ENCODE results near the gene MRPL41.
"Not testable (repeated sequence)": the region's sequence is repeated elsewhere in the genome, so short reads cannot be mapped to it uniquely, and the experiment has no call there.

Gene MRPL41

GRCh38 chr9:137522746-137523455 is 28.8 kb upstream of the MRPL41 start:
- DNase-seq = no peak

DNA sequence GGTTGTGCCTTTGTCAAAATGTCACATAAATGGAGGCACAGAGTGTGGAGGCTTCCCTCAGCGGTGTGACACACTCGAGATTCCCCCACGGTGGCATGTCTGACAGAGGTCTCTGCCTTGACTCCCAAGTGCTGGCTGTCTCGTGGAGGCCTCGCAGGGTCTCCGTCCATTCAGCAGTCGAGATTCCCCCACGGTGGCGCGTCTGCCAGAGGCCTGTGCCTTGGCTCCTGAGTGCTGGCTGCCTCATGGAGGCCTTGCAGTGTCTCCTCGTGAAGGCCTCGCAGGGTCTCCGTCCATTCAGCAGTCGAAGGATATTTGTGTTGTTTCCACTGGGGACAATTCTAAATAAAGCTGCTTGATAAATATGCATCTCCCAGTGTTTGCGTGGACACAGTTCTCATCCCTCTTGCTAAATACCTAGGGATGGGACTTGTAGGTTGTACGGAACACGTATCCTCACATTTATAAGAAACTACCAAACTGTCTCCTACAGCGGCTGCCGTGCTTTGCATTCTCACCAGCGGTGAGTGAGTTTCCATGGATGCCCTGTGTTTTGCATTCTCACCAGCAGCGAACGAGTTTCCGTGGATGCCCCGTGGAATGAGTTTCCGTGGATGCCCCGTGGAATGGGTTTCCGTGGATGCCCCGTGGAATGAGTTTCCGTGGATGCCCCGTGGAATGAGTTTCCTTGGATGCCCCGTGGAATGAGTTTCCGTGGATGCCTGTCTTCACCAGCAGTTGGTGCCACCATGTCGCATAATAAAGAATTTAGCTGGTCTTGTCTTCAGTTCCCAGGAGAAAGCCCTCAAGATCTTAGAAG is 27.3 kb upstream of the MRPL41 start:
- DNase-seq = no peak

DNA sequence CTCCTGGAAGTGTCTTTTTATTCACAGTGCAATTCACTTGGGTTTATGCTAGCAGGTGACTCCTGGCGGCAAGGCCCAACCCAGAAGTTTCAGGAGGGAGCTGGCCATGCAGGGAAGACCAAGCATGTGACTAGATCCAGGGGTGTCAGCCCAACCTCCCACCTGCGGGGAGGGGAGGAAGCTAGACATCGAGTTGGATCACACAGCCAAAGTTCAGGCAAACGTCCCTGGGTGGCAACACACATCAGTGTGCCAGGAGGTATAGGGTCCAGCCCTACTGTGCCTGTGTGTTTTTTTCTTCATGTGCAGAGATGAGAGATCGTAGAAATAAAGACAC is 26.7 kb upstream of the MRPL41 start:
- DNase-seq = no peak

- no peak for DNase-seq
These were observed 21.3 kb upstream of the MRPL41 start for GRCh38 chr9:137530331-137530730.

GRCh38 chr9:137531099-137531765 is 20.4 kb upstream of the MRPL41 start:
- no peak for DNase-seq

- DNase-seq = not testable (repeated sequence)
These were observed 18.7 kb upstream of the MRPL41 start for GRCh38 chr9:137532891-137533468.

DNA sequence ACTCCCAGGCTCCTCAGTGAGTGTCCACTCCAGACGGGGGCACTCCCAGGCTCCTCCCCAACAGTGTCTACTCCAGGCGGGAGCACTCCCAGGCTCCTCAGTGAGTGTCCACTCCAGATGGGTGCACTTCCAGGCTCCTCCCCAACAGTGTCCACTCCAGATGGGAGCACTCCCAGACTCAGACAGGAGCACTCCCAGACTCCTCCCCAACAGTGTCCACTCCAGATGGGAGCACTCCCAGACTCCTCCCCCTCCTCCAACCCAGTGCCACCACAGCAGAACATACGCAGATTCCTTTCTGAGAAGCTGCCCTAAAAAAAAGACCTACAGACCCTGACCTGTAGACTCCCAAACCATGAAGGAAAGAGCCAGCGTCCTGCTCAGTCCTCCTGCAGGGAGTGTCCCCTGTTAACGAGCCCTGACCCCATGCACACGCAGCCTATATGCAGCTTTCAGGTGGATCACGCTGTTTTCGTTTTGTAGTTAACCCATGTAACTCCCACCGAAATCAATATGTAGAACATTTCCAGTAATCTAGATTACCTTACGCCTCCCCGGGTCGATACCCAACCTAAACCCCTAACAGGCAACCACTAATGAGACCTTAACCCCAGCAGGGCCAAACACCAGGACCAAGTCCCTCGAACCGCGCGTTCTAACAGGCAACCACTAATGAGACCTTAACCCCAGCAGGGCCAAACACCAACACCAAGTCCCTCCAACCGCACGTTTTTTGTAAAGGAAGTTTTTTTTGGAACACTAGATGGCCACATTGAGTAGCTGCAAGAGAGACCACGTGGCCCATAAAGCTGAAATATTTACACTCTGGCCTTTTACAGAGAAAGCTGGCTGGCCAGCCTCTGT is 17.2 kb upstream of the MRPL41 start:
- DNase-seq = no peak

- no peak for DNase-seq
These were observed 16.6 kb upstream of the MRPL41 start for GRCh38 chr9:137535120-137535428.

GRCh38 chr9:137536594-137537131 is 15.0 kb upstream of the MRPL41 start:
- DNase-seq = not testable (repeated sequence)

DNA sequence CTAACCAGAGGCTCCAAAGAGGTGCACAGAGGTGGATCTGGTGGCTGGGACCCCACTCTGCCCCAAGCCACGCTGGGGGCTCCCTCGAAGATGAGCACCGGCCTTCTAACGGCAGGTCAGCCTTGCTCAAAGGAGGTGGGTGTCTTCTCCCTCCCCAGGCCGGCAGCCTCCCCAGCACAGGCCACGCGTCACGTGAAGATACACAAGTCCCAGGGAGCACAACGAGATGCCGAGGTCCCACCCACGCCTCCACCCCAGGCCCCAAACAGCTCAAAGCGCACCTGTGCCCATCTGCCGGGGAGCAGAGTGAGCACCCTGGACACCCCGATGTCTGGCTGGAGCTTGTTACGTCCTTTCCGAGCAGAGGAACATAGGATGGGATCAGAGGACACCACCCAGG is 13.6 kb upstream of the MRPL41 start:
- DNase-seq = no peak

GRCh38 chr9:137540536-137540935 is 11.1 kb upstream of the MRPL41 start:
- no peak for DNase-seq

DNA sequence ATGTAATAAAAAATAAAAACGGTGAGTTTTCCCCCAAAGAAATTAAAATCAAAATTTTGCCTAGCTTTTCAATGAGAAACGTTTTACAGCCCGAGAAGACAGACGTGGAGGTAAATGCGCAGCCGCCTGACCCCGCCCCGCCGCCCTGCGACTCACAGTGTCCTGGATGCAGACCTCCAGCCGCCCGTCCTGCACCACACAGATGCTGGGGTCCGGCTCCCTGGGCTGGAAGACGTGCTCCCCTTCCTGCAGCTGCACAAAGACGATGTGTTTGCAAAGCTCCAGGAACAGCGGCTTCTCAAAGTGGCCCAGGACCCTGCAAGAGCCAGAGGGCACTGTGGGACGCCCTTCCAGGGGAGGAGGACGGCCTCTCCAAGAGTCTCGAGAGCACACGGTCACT is 9.2 kb upstream of the MRPL41 start:
- no peak for DNase-seq

- no peak for DNase-seq
These were observed 8.3 kb upstream of the MRPL41 start for GRCh38 chr9:137543237-137543963.

- DNase-seq = no peak
These were observed 7.4 kb upstream of the MRPL41 start for GRCh38 chr9:137544176-137544760.

DNA sequence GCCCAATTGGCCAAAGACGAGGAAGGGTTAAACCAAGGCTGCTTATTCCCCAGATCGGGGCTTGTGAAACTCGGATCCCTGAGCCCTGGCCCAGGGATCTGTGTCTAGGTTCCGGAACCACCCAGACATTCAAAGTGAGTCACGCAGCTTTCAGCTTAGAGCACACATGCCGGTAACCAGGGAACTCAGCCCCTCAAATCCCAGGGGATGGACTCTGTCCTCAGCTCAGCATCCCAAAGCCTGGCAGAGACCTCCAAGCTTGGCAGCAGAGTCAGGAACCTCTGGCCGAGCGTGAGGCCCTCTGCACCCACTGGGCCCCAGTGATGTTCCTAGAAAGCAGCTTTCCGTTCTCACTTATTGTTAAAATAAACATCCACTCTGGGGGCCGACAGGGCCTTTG is 6.6 kb upstream of the MRPL41 start:
- no peak for DNase-seq

GRCh38 chr9:137547687-137548543 is 3.8 kb upstream of the MRPL41 start:
- no peak for DNase-seq

GRCh38 chr9:137550231-137550621 is 1.5 kb upstream of the MRPL41 start, which contains the start of gene PNPLA7:
PNPLA7 (minus strand) TSS chr9:137550402; CDS start chr9:137550197, 205 bp downstream.
- DNase-seq = peak; percentile 39 to 47

DNA sequence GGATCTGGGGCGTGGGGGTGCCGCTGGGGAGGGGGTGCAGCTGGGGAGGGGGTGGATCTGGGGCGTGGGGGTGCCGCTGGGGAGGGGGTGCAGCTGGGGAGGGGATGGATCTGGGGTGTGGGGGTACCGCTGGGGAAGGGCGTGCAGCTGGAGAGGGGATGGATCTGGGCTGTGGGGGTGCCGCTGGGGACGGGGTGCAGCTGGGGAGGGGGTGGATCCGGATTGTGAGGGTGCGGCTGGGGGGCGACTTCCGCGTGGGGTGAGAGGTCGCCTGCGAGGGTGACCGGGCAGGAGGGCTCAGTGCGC is 768 bp upstream of the MRPL41 start:
- not testable (repeated sequence) for DNase-seq

DNA sequence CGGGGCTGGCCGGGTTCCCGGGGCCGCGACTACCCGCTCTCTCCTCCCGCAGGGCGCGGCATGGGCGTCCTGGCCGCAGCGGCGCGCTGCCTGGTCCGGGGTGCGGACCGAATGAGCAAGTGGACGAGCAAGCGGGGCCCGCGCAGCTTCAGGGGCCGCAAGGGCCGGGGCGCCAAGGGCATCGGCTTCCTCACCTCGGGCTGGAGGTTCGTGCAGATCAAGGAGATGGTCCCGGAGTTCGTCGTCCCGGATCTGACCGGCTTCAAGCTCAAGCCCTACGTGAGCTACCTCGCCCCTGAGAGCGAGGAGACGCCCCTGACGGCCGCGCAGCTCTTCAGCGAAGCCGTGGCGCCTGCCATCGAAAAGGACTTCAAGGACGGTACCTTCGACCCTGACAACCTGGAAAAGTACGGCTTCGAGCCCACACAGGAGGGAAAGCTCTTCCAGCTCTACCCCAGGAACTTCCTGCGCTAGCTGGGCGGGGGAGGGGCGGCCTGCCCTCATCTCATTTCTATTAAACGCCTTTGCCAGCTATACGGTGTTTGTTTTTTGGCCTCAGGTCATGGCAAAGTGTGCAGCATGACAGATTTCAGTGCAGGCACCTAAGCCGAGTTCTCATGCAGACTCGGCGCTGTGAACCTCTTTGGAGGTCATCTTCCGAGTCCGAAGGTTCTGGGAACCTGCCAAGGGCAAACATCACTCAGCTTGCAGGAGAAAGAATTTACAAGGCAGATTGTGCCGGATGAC is 516 bp downstream of the MRPL41 start:
- peak in 1 of 2 donors; percentile 8 for DNase-seq

GRCh38 chr9:137553654-137554053 is 2.0 kb downstream of the MRPL41 start:
- not testable (repeated sequence) for DNase-seq

Data from activated CD4-positive, alpha-beta T cell treated with anti-CD3 and anti-CD28 coated beads for 4 hours (primary cell).